ENCODE results near the gene GGA3.

Gene GGA3

DNA sequence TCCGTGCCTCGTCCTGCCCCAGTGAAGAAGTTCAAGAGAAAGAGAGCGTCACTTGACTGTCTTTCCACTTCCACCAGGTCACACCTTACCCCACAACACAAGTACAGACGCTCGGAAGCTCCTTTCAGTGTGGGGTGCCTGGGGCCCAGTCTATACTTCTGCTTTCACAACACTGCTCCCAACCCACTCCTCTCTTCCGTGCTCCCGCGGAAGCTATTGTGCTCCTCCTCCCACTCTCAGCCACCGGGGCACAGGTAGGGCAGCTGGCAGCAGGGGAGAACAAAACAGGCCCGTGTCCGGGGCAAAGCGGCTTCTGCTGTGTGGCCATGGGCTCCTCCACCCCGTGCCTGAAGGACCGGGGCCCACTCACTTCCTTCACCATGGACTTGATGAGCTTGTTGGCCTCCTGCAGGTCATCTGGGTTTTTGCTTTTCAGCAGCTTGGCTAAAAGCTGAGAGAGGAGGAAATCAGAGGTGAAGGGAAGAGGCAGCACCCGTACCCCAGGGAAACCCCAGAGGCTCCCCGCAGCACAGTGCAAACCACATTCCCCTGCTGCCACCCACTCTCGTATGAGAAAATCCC lies 18.9 kb downstream of the GGA3 start:
- Histone ChIP-seq H3K4me3 (ENCODE audit: low read length in 2 of 2) (no peak overlapping the region), H3K9ac (ENCODE audit: low read length in 2 of 2) (no peak overlapping the region), H3K27ac (ENCODE audit: low read length) (no peak overlapping the region), H3K9me3 (ENCODE audit: control insufficient read depth in 2 of 2, low read length in 2 of 2) (no peaks in the 10 kb centered on the region), H3K4me1 (ENCODE audit: control insufficient read depth, insufficient read depth, low read length) (peaks cover 6% of the 10 kb centered on the region), H3K36me3 (ENCODE audit: control insufficient read depth in 2 of 2, insufficient read depth in 2 of 2, low read length in 2 of 2) (peaks cover 61 to 74% of the 10 kb centered on the region in 2 donors), H3K27me3 (ENCODE audit: control insufficient read depth in 1 of 2, insufficient read depth in 2 of 2, low read length in 2 of 2) (no peaks in the 10 kb centered on the region)

DNA sequence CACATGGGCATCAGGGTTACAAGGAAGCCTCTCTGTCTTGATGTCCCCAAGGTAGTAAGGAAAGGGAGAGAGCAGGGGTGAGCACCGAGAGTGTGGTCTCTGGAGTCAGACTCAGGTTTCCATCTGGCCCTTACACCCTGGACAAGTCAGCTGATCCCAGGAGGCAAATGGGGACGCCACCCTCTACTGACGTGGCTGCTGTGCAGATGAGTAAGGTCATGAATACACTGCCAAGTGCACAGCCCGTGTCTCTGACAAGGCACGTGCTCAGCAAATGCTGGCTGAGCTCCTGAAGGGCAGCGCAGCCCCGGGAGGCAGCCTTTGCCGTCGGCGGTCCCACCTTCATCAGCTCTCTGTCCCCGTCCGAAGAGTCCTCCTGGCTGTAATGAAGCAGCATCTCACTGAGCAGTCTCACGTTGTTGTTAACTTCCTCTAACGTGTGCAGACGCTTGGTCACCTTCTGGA lies 19.4 kb downstream of the GGA3 start:
- H3K9me3 ChIP-seq (ENCODE audit: control insufficient read depth in 2 of 2, low read length in 2 of 2) = no peaks in the 10 kb centered on the region
- H3K27me3 ChIP-seq (ENCODE audit: control insufficient read depth in 1 of 2, insufficient read depth in 2 of 2, low read length in 2 of 2) = no peaks in the 10 kb centered on the region
- no peak overlapping the region for H3K27ac ChIP-seq (ENCODE audit: low read length)
- no peak overlapping the region for H3K9ac ChIP-seq (ENCODE audit: low read length in 2 of 2)
- H3K4me3 ChIP-seq (ENCODE audit: low read length in 2 of 2) = no peak overlapping the region
- peaks cover 6% of the 10 kb centered on the region for H3K4me1 ChIP-seq (ENCODE audit: control insufficient read depth, insufficient read depth, low read length)
- H3K36me3 ChIP-seq (ENCODE audit: control insufficient read depth in 2 of 2, insufficient read depth in 2 of 2, low read length in 2 of 2) = peaks cover 66 to 78% of the 10 kb centered on the region in 2 donors

DNA sequence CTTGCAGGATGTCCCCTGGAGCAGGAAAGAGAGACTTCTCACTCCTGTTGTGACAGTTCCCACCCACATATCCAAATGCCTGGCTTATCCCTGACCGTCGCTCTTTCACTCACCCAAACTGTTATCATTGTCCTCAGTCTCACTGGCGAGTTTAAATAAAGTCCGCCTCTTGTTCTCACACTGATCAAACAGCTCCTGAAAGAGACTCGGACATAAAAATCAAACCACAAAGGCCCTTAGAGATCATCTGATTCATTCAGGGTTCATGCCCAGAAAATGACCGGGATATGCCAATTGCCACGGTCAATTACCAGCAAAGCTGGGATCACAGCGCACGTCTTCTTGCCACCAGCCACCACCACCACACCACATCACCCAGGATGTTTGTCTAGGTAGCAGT lies 19.9 kb downstream of the GGA3 start:
- H3K4me1 ChIP-seq (ENCODE audit: control insufficient read depth, insufficient read depth, low read length) = peaks cover 6% of the 10 kb centered on the region
- H3K27ac ChIP-seq (ENCODE audit: low read length) = no peak overlapping the region
- H3K36me3 ChIP-seq (ENCODE audit: control insufficient read depth in 2 of 2, insufficient read depth in 2 of 2, low read length in 2 of 2) = peaks cover 71 to 82% of the 10 kb centered on the region in 2 donors
- H3K9ac ChIP-seq (ENCODE audit: low read length in 2 of 2) = no peak overlapping the region
- H3K27me3 ChIP-seq (ENCODE audit: control insufficient read depth in 1 of 2, insufficient read depth in 2 of 2, low read length in 2 of 2) = no peaks in the 10 kb centered on the region
- H3K9me3 ChIP-seq (ENCODE audit: control insufficient read depth in 2 of 2, low read length in 2 of 2) = no peaks in the 10 kb centered on the region
- no peak overlapping the region for H3K4me3 ChIP-seq (ENCODE audit: low read length in 2 of 2)

DNA sequence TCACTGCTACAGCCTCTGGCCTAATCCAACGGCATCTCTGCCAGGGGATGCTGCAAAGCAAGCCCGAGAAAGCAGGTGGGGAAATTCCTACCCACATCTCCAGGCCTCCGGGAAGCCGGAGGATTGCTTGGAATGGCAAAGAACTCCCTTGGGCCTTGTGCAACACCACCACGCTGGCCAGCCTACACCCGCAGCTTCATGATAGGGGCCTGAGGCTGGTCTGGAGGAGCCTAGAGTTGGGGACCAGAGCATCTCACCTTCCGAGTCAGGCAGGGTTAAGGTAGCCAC lies 20.3 kb downstream of the GGA3 start:
- H3K27ac ChIP-seq (ENCODE audit: low read length) = no peak overlapping the region
- H3K36me3 ChIP-seq (ENCODE audit: control insufficient read depth in 2 of 2, insufficient read depth in 2 of 2, low read length in 2 of 2) = peaks cover 67 to 81% of the 10 kb centered on the region in 2 donors
- peaks cover 6% of the 10 kb centered on the region for H3K4me1 ChIP-seq (ENCODE audit: control insufficient read depth, insufficient read depth, low read length)
- no peak overlapping the region for H3K4me3 ChIP-seq (ENCODE audit: low read length in 2 of 2)
- H3K27me3 ChIP-seq (ENCODE audit: control insufficient read depth in 1 of 2, insufficient read depth in 2 of 2, low read length in 2 of 2) = no peaks in the 10 kb centered on the region
- no peak overlapping the region for H3K9ac ChIP-seq (ENCODE audit: low read length in 2 of 2)
- H3K9me3 ChIP-seq (ENCODE audit: control insufficient read depth in 2 of 2, low read length in 2 of 2) = no peaks in the 10 kb centered on the region

DNA sequence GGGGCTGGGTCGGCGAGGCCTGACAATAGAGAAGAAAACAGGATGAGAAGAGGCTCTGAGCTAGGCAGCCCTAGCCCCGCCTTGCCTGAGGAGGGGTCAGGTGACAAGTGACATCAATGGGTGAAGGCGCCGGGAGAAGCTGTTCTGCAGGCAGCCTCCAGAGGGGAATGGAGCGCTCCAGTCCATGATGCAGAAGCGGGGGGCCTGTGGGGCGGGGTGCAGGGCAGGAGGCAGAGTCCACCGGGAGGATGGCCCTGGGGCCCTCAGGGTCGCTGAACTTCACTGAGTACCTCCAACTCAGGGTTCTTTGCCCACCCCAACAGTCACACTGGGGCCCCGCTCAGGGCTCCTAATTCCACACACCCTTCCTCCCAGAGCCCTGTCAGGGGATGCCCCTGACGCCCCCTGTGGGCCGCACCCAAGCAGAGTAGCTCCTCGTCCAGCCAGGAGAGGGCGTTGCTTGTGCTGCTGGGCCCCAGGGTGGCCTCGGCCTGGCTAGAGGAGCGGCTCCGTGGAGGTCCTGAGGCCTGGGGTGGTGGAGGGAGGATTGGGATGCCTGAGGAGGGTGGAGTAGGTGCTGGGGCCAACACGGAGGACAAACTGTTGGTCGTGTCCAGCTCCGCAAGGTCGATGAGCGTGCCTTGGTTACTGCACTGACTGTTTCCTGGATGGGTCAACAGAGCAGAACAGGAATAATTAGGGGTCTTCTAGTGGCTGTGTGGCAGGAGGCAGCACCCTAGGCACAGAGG lies 20.8 kb downstream of the GGA3 start:
- no peak overlapping the region for H3K9ac ChIP-seq (ENCODE audit: low read length in 2 of 2)
- H3K27me3 ChIP-seq (ENCODE audit: control insufficient read depth in 1 of 2, insufficient read depth in 2 of 2, low read length in 2 of 2) = no peaks in the 10 kb centered on the region
- H3K4me1 ChIP-seq (ENCODE audit: control insufficient read depth, insufficient read depth, low read length) = peaks cover 6% of the 10 kb centered on the region
- H3K4me3 ChIP-seq (ENCODE audit: low read length in 2 of 2) = no peak overlapping the region
- H3K27ac ChIP-seq (ENCODE audit: low read length) = no peak overlapping the region
- peaks cover 62 to 78% of the 10 kb centered on the region in 2 donors for H3K36me3 ChIP-seq (ENCODE audit: control insufficient read depth in 2 of 2, insufficient read depth in 2 of 2, low read length in 2 of 2)
- no peaks in the 10 kb centered on the region for H3K9me3 ChIP-seq (ENCODE audit: control insufficient read depth in 2 of 2, low read length in 2 of 2)

DNA sequence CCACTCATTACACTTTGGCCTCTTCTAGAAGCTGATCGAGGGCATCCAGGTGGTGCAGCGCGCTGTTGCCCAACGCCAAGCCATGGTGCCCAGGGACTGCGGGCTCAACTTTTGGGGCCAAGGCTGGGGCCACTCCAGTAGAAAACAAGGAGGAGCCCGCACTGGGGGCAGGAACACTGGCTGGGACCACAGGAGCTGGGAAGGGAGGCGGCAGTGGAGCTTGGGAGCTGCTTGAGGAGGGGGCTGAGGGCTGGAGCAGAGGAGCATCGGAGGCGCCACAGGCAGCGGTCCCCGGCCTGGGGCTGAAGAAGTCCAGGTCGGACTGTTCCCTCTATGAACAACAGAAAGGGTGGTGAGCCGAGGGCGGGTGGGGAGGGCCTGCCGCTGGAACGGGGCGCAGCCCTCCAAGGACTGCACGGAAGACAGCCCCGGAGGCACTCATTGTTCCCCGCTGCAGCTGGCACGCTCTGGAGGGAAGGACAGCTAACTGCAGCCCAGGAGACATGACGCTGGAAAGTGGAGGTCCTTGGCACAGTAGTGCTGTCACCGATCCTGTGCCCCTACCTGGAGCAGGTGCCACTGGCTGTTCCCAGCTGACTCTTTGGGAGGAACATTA lies 21.5 kb downstream of the GGA3 start:
- H3K9ac ChIP-seq (ENCODE audit: low read length in 2 of 2) = no peak overlapping the region
- peaks cover 7% of the 10 kb centered on the region for H3K4me1 ChIP-seq (ENCODE audit: control insufficient read depth, insufficient read depth, low read length)
- no peaks in the 10 kb centered on the region for H3K9me3 ChIP-seq (ENCODE audit: control insufficient read depth in 2 of 2, low read length in 2 of 2)
- no peaks in the 10 kb centered on the region for H3K27me3 ChIP-seq (ENCODE audit: control insufficient read depth in 1 of 2, insufficient read depth in 2 of 2, low read length in 2 of 2)
- no peak overlapping the region for H3K27ac ChIP-seq (ENCODE audit: low read length)
- no peak overlapping the region for H3K4me3 ChIP-seq (ENCODE audit: low read length in 2 of 2)
- H3K36me3 ChIP-seq (ENCODE audit: control insufficient read depth in 2 of 2, insufficient read depth in 2 of 2, low read length in 2 of 2) = peaks cover 60 to 78% of the 10 kb centered on the region in 2 donors

DNA sequence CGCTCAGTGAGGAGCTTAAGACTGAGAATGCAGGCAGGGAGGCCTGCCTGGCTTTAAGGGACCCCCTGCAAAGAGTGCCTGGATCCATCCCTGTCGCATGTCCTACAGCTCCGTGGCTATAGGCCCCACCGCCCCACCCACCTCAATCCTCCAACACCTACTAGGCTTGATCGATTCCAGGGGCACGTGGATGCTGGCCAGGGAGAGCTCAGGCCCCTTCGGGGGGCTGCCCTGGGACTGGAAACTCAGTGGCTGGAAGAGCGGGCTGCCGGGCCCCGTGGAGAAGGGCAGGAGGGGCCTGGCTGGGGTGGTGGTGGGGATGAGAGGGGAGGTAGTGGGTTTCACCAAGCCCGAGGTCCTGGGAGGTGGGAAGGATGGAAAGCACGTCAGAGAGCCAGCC lies 22.2 kb downstream of the GGA3 start:
- Histone ChIP-seq H3K4me1 (ENCODE audit: control insufficient read depth, insufficient read depth, low read length) (peaks cover 8% of the 10 kb centered on the region), H3K9ac (ENCODE audit: low read length in 2 of 2) (no peak overlapping the region), H3K9me3 (ENCODE audit: control insufficient read depth in 2 of 2, low read length in 2 of 2) (no peaks in the 10 kb centered on the region), H3K27ac (ENCODE audit: low read length) (no peak overlapping the region), H3K27me3 (ENCODE audit: control insufficient read depth in 1 of 2, insufficient read depth in 2 of 2, low read length in 2 of 2) (no peaks in the 10 kb centered on the region), H3K36me3 (ENCODE audit: control insufficient read depth in 2 of 2, insufficient read depth in 2 of 2, low read length in 2 of 2) (peaks cover 59 to 78% of the 10 kb centered on the region in 2 donors), H3K4me3 (ENCODE audit: low read length in 2 of 2) (no peak overlapping the region)

DNA sequence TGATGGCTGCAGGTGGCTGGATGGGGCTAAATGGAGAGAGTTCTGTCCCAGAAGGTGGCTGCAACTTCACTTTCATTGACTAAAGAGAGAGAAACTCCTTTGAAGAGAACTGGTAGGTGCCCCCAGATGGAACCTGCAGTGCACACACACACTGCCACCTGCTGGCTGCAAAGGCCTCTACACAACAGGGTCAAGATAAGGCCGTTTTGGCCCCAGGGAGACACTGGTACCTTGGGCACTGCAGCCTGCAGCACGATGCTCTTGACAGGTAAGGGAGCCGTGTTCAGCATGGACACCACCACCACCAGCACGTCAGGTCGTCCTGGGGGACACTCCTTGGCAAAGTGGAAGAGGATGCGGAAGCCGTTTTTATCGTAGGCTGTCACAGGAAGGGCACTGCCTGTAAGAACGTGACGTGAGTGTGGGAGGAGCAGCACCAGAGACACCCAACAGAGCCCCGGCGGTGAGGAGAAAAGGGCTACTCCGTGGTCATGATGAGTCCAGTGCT lies 22.7 kb downstream of the GGA3 start:
- H3K27ac ChIP-seq (ENCODE audit: low read length) = no peak overlapping the region
- no peaks in the 10 kb centered on the region for H3K27me3 ChIP-seq (ENCODE audit: control insufficient read depth in 1 of 2, insufficient read depth in 2 of 2, low read length in 2 of 2)
- H3K9me3 ChIP-seq (ENCODE audit: control insufficient read depth in 2 of 2, low read length in 2 of 2) = no peaks in the 10 kb centered on the region
- no peak overlapping the region for H3K4me3 ChIP-seq (ENCODE audit: low read length in 2 of 2)
- H3K9ac ChIP-seq (ENCODE audit: low read length in 2 of 2) = no peak overlapping the region
- H3K36me3 ChIP-seq (ENCODE audit: control insufficient read depth in 2 of 2, insufficient read depth in 2 of 2, low read length in 2 of 2) = peaks cover 55 to 74% of the 10 kb centered on the region in 2 donors
- H3K4me1 ChIP-seq (ENCODE audit: control insufficient read depth, insufficient read depth, low read length) = peaks cover 8% of the 10 kb centered on the region

DNA sequence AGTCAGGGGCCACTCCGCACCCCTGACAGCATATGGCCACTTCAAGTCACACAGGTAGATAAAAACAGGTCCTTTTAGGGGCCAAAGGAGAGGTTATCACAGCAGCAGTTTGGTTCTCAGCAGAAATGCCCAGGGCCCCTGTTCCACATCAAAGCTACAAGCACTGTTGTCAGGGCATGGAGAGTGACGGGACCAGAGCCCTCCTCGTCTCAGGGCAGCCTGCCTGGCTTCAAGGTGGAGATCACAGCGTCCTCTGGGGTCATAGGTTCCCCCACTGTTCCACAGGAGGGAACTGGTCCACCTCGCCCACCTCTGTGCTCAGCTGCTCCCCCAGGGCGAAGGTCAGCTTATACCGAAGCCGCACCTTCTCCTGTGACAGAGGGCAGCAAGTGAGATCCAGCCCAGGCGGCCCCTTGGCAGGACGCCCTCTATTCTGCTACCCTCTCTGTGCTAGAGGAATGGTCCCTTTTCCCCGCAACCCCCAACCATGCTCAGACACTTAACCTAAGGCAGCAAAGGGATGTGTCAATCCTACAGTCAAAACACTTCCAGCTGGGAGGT lies 23.3 kb downstream of the GGA3 start:
- H3K9ac ChIP-seq (ENCODE audit: low read length in 2 of 2) = no peak overlapping the region
- H3K27ac ChIP-seq (ENCODE audit: low read length) = no peak overlapping the region
- no peak overlapping the region for H3K4me3 ChIP-seq (ENCODE audit: low read length in 2 of 2)
- peaks cover 8% of the 10 kb centered on the region for H3K4me1 ChIP-seq (ENCODE audit: control insufficient read depth, insufficient read depth, low read length)
- H3K36me3 ChIP-seq (ENCODE audit: control insufficient read depth in 2 of 2, insufficient read depth in 2 of 2, low read length in 2 of 2) = peaks cover 49 to 69% of the 10 kb centered on the region in 2 donors
- H3K9me3 ChIP-seq (ENCODE audit: control insufficient read depth in 2 of 2, low read length in 2 of 2) = no peaks in the 10 kb centered on the region
- H3K27me3 ChIP-seq (ENCODE audit: control insufficient read depth in 1 of 2, insufficient read depth in 2 of 2, low read length in 2 of 2) = no peaks in the 10 kb centered on the region

DNA sequence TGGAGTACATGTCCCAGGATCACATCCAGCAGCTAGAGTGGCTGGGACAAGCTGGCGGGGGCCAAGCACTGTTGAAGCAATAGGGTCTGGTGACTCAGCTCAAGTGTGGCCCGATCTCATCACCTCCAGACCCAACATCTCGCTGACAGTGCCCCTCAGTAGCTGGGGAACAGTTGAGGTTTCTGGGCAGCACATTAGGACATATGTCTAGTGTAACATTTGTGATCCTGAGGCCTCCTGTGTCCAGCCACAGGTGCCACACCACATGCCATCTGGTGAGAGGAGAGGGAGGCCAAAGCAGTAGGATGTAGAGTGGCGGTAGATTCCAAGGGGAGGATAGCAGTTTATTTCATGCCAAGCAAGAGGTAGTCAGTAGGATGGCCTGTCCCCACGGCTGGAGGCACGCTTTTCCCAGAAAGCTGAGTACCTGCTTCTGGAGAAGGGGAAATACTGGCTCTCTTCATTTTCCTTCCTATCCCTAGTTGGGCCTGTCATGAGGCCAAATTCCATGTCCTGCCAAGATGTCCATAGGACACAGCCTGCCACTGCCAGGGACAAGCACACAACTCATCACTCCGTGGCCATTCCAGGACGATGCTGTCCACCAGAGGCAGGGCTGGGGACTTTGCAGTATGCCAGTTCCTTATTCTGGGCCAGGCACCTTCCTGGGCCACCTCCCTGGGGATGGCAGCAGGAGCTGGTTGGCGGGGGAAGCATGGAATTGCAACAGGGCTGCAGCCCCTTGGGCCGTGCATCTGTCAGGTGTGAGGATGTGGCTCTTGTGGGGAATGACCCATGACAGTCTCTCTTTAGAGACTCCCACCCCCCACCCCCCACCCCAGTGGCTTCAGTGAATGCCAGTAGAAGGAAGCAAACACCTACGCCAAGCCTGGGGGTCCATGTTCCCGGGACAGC lies 24.0 kb downstream of the GGA3 start:
- Histone ChIP-seq H3K9me3 (ENCODE audit: control insufficient read depth in 2 of 2, low read length in 2 of 2) (no peaks in the 10 kb centered on the region), H3K27ac (ENCODE audit: low read length) (no peak overlapping the region), H3K9ac (ENCODE audit: low read length in 2 of 2) (no peak overlapping the region), H3K27me3 (ENCODE audit: control insufficient read depth in 1 of 2, insufficient read depth in 2 of 2, low read length in 2 of 2) (no peaks in the 10 kb centered on the region), H3K36me3 (ENCODE audit: control insufficient read depth in 2 of 2, insufficient read depth in 2 of 2, low read length in 2 of 2) (peaks cover 49 to 69% of the 10 kb centered on the region in 2 donors), H3K4me3 (ENCODE audit: low read length in 2 of 2) (no peak overlapping the region), H3K4me1 (ENCODE audit: control insufficient read depth, insufficient read depth, low read length) (peaks cover 8% of the 10 kb centered on the region)

Measured in stomach smooth muscle (tissue), 2 donors.